H1 (cell line): ENCODE data around the gene RNF152. TPM values are rescaled to one million over a fixed set of nuclear protein-coding genes. Genes with fewer than 3 reads are reported as not detected.

Experiments
- CTCF ChIA-PET: fragments of 300-600 bp; sonication (Branson Sonifier 250); formaldehyde crosslinking; loops from one replicate; lab custom pipeline; 2021; ENCODE audit not compliant: partially characterized antibody; lab: Charles Lee
- POLR2A ChIA-PET: fragments of 300-600 bp; sonication (Branson Sonifier 250); formaldehyde crosslinking; loops from one replicate; lab custom pipeline; 2021; ENCODE audit warnings: inconsistent platforms; ENCODE audit not compliant: partially characterized antibody; lab: Charles Lee
- DNase-seq, 2 experiments: peaks; one replicate each; pipeline versions ENCODE4 v3.0.0 to v3.0.0-alpha.2; 2010 to 2022; ENCODE audit warnings: low spot score in 2 of 2, low read depth in 1 of 2, mixed read lengths in 1 of 2
- FAIRE-seq: peaks from 2 replicates; lab custom pipeline; 2011; peaks lifted over from hg19 to GRCh38; lab: Jason Lieb, UNC
- H2AFZ ChIP-seq: 2 replicates; pipeline ENCODE4 v1.8.1; 2012; ENCODE audit warnings: low read length, inconsistent platforms
- H2AK5ac ChIP-seq: 2 replicates; pipeline ENCODE4 v1.6.1; 2013; ENCODE audit warnings: low read depth, low read length
- H2BK120ac ChIP-seq: replicated peaks from 2 replicates; pipeline ENCODE3; 2013; ENCODE audit warnings: low read depth, low read length, inconsistent platforms
- H2BK12ac ChIP-seq: 2 replicates; pipeline ENCODE4 v1.6.1; 2013; ENCODE audit warnings: low read depth, low read length
- H2BK15ac ChIP-seq: 2 replicates; pipeline ENCODE4 v1.6.1; 2013; ENCODE audit warnings: low read length
- H2BK20ac ChIP-seq: 2 replicates; pipeline ENCODE4 v1.6.1; 2013; ENCODE audit warnings: low read length
- H2BK5ac ChIP-seq: 2 replicates; pipeline ENCODE4 v1.6.1; 2013; ENCODE audit warnings: low read depth, low read length
- H3K14ac ChIP-seq: 2 replicates; pipeline ENCODE4 v1.6.1; 2013; ENCODE audit warnings: inconsistent platforms; ENCODE audit not compliant: insufficient read length
- H3K18ac ChIP-seq: 2 replicates; pipeline ENCODE4 v1.6.1; 2013; ENCODE audit warnings: low read length; ENCODE audit errors: extremely low read depth
- H3K23ac ChIP-seq: 2 replicates; pipeline ENCODE4 v1.6.1; 2013; ENCODE audit warnings: inconsistent platforms; ENCODE audit not compliant: insufficient read length
- H3K23me2 ChIP-seq: 2 replicates; pipeline ENCODE4 v1.6.1; 2013; ENCODE audit warnings: low read depth, low read length
- H3K27ac ChIP-seq: 2 replicates; pipeline ENCODE4 v1.6.1; 2011; ENCODE audit warnings: low read depth, low read length, inconsistent platforms
- H3K27me3 ChIP-seq, 4 experiments: replicated peaks in 1 of 4; 1 replicate in 1 of 4; 2 replicates in 3 of 4; pipeline versions ENCODE4 v1.6.1 to v1.8.1; 2011 to 2013; ENCODE audit warnings: low read length in 3 of 4, mild to moderate bottlenecking in 3 of 4, inconsistent platforms in 2 of 4, mixed read lengths in 2 of 4, moderate library complexity in 1 of 4; ENCODE audit not compliant: control insufficient read depth in 3 of 4, insufficient read depth in 3 of 4; ENCODE audit errors: extremely low read depth in 1 of 4
- H3K36me3 ChIP-seq, 4 experiments: 2 replicates each; pipeline versions ENCODE4 v1.6.1 to v1.8.1; 2011 to 2013; ENCODE audit warnings: mild to moderate bottlenecking in 4 of 4, low read length in 3 of 4, moderate library complexity in 2 of 4, control low read depth in 1 of 4, inconsistent platforms in 1 of 4; ENCODE audit not compliant: insufficient read depth in 4 of 4, control insufficient read depth in 2 of 4
- H3K4ac ChIP-seq: replicated peaks from 2 replicates; pipeline ENCODE3; 2013; ENCODE audit warnings: low read length, low read depth, mixed read lengths, inconsistent platforms; ENCODE audit not compliant: insufficient read length
- H3K4me1 ChIP-seq, 4 experiments: replicated peaks in 1 of 4; 1 replicate in 1 of 4; 2 replicates in 3 of 4; pipeline versions ENCODE4 v1.6.1 to v1.8.1; 2011 to 2013; ENCODE audit warnings: low read length in 3 of 4, inconsistent platforms in 2 of 4, mixed read lengths in 1 of 4; ENCODE audit not compliant: insufficient read depth in 4 of 4, control insufficient read depth in 3 of 4
- H3K4me2 ChIP-seq, 2 experiments: 2 replicates each; pipeline versions ENCODE4 v1.6.1 to v1.8.1; 2011 to 2013; ENCODE audit warnings: low read depth in 2 of 2, low read length in 2 of 2, control low read depth in 1 of 2, inconsistent platforms in 1 of 2, mild to moderate bottlenecking in 1 of 2; ENCODE audit not compliant: insufficient read depth in 1 of 2
- H3K4me3 ChIP-seq, 4 experiments: fragments of 200-600, 300-600 bp in 1 of 4; sonication (generic), shearing (Covaris generic), sonication (Bioruptor Twin) in 1 of 4; 2 replicates each; pipeline versions ENCODE4 v1.5.1 to v1.8.1; 2011 to 2016; ENCODE audit warnings: low read length in 4 of 4, low read depth in 3 of 4, control low read depth in 2 of 4, inconsistent platforms in 2 of 4, mild to moderate bottlenecking in 2 of 4, mixed read lengths in 1 of 4, moderate library complexity in 1 of 4; ENCODE audit not compliant: insufficient read depth in 2 of 4; ENCODE audit errors: extremely low read depth in 1 of 4
- H3K56ac ChIP-seq: replicated peaks from 2 replicates; pipeline ENCODE3; 2013; ENCODE audit warnings: low read depth, mild to moderate bottlenecking, mixed read lengths, low read length, inconsistent platforms; ENCODE audit not compliant: insufficient read length
- H3K79me1 ChIP-seq: 2 replicates; pipeline ENCODE4 v1.6.1; 2013; ENCODE audit warnings: low read depth, low read length, control low read depth
- H3K79me2 ChIP-seq, 2 experiments: 2 replicates each; pipeline versions ENCODE4 v1.6.1 to v1.8.1; 2012 to 2013; ENCODE audit warnings: low read length in 2 of 2, mild to moderate bottlenecking in 2 of 2, inconsistent platforms in 1 of 2; ENCODE audit not compliant: insufficient read depth in 2 of 2, control insufficient read depth in 1 of 2
- H3K9ac ChIP-seq, 4 experiments: replicated peaks in 1 of 4; 1 replicate in 1 of 4; 2 replicates in 3 of 4; pipeline versions ENCODE4 v1.6.1 to v1.8.1; 2011 to 2013; ENCODE audit warnings: low read depth in 3 of 4, low read length in 3 of 4, control low read depth in 2 of 4, mild to moderate bottlenecking in 2 of 4, moderate library complexity in 2 of 4, inconsistent platforms in 1 of 4; ENCODE audit errors: extremely low read depth in 1 of 4
- H3K9me3 ChIP-seq, 2 experiments: 2 replicates each; pipeline versions ENCODE4 v1.6.1 to v1.8.1; 2012 to 2013; ENCODE audit warnings: mild to moderate bottlenecking in 2 of 2, moderate library complexity in 2 of 2, control low read depth in 1 of 2, inconsistent platforms in 1 of 2, low read depth in 1 of 2, low read length in 1 of 2, mixed read lengths in 1 of 2; ENCODE audit not compliant: insufficient read depth in 2 of 2
- H4K20me1 ChIP-seq, 2 experiments: replicated peaks in 1 of 2; 2 replicates each; pipeline versions ENCODE3 to v1.8.1; 2011 to 2013; ENCODE audit warnings: inconsistent platforms in 2 of 2, low read length in 2 of 2, mild to moderate bottlenecking in 1 of 2; ENCODE audit not compliant: insufficient read depth in 2 of 2, control insufficient read depth in 1 of 2
- H4K5ac ChIP-seq: 2 replicates; pipeline ENCODE4 v1.6.1; 2013; ENCODE audit warnings: low read length, low read depth, mixed read lengths, inconsistent platforms; ENCODE audit not compliant: insufficient read length
- H4K8ac ChIP-seq: 2 replicates; pipeline ENCODE4 v1.8.0; 2013; ENCODE audit warnings: mild to moderate bottlenecking, moderate library complexity, low read length, inconsistent platforms; ENCODE audit not compliant: insufficient read depth; ENCODE audit errors: extremely low read depth
- H4K91ac ChIP-seq: replicated peaks from 2 replicates; pipeline ENCODE3; 2013; ENCODE audit warnings: low read length, mixed read lengths, inconsistent platforms; ENCODE audit not compliant: insufficient read length
- ASH2L ChIP-seq: fragments of 200-600, 300-600 bp; sonication (generic); IDR thresholded peaks from one replicate; pipeline ENCODE4 v1.7.1; 2017; ENCODE audit warnings: low read length
- CBX5 ChIP-seq: fragments of 300-800, 300-1000 bp; sonication (generic); IDR thresholded peaks from 2 replicates; pipeline ENCODE4 v1.7.1; 2016; ENCODE audit warnings: antibody characterized with exemption, low read length, low read depth
- CTBP2 ChIP-seq: IDR thresholded peaks from 2 replicates; pipeline ENCODE4 v1.7.0; 2011; ENCODE audit warnings: borderline replicate concordance, mild to moderate bottlenecking, moderate library complexity, mixed read lengths, low read length; ENCODE audit not compliant: insufficient read depth, insufficient read length
- EGR1 ChIP-seq: IDR thresholded peaks from 2 replicates; pipeline ENCODE4 v1.6.1; 2011; ENCODE audit warnings: low read depth, low read length, borderline replicate concordance
- KDM5A ChIP-seq: fragments of 200-600 bp; IDR thresholded peaks from 2 replicates; pipeline ENCODE4 v1.7.1; 2012; ENCODE audit warnings: mild to moderate bottlenecking, low read length, inconsistent platforms, mixed read lengths
- RBBP5 ChIP-seq: IDR thresholded peaks from 2 replicates; pipeline ENCODE4 v1.7.1; 2012; ENCODE audit warnings: low read depth, mild to moderate bottlenecking, inconsistent platforms, low read length, moderate library complexity, borderline replicate concordance
- RFX5 ChIP-seq: IDR thresholded peaks from 2 replicates; pipeline ENCODE4 v1.6.1; 2011; ENCODE audit warnings: low read depth, low read length, improper control_type of control experiment, borderline replicate concordance
- SAP30 ChIP-seq: fragments of 300-600 bp; sonication (generic); IDR thresholded peaks from 2 replicates; pipeline ENCODE4 v1.7.1; 2012; ENCODE audit warnings: low read length, moderate library complexity, mild to moderate bottlenecking, inconsistent platforms; ENCODE audit not compliant: insufficient read depth, insufficient replicate concordance
- WGBS, 2 experiments: shearing (Covaris generic) in 1 of 2; methylation state at CpG; one replicate each; pipeline versions ENCODE4 v1.1.6 to v1.1.7; 2013 to 2015; ENCODE audit warnings: low lambda C conversion rate in 2 of 2, mixed read lengths in 2 of 2, inconsistent platforms in 1 of 2, low coverage in 1 of 2, missing lambda C conversion rate in 1 of 2; ENCODE audit not compliant: insufficient replicate concordance in 2 of 2, insufficient coverage in 1 of 2, insufficient read length in 1 of 2; ENCODE audit errors: extremely low coverage in 1 of 2, missing lambda C conversion rate in 1 of 2; 5-methylcytosine and 5-hydroxymethylcytosine counted together
- polyA plus RNA-seq, 7 experiments: library from polyadenylated mRNA; depleted of rRNA in 3 of 7; stranded (reverse) in 5 of 7; unstranded in 2 of 7; fragments of >200 nt in 5 of 7; fragments of 200-250 nt in 2 of 7; gene quantifications; 1 replicate in 5 of 7; 2 replicates in 1 of 7; 4 replicates in 1 of 7; pipeline versions ENCODE4 v1.2.1 to v1.2.3, GENCODE V29; 2011 to 2013; ENCODE audit warnings: missing spikeins in 2 of 7, mixed read lengths in 2 of 7
- total RNA-seq: library from RNA; stranded (reverse); fragmentation: NEBNext Ultra II Directional; extraction: Animal tissue kit (Norgen Biotek cat#: 25700); gene quantifications from 2 replicates; pipeline ENCODE4 v1.2.1, GENCODE V29; 2021
- TF ChIP-seq, protein P1 (sequence below): IDR thresholded peaks from 2 replicates; pipeline ENCODE4 v1.6.1; 2011; ENCODE audit warnings: low read length, improper control_type of control experiment

RNF152 gene
- total and polyA plus RNA-seq, 2 of the 8 experiments (the other 6 are each of a cell fraction or from before 2014, with no cell fraction given), result 1.1 to 2.7 TPM

DNA sequence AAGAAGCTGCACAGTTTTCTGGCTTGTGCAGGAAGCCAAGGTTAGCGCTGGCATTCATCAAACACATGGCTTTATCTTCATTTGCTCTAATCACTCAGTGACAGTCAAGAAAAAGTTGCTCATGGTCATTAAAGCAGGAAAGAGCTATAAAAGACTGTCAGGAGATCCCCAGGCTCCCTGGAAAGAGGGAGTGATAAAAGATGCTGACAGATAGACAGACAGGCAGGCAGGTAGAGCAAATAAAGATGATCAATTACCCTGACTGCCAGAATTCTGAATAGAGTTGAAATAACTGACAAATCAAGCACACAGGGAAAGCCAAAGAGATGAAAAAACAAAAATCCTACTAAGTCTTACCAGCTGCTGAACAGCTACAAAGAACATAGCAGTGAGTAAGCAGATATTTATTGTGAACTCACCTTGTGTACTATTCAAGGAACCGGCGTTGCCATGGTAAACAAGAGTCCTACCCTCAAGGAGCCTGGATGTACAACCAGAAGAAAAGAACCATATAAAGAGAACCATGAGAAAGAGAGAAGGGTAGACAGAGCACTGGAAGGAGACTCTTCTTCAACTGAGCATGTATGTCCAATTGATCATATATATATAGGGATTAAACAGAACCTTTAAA lies 68.0 kb downstream of the RNF152 start:
- POLR2A ChIA-PET, result no interaction called here
- no peaks in the 10 kb centered on the region; a peak in 2 of 7 replicates for H3K4me1 ChIP-seq
- no peak overlapping the region for H3K27ac ChIP-seq
- no peak overlapping the region for H2BK15ac ChIP-seq
- H2AK5ac ChIP-seq, result no peak overlapping the region
- 96% methylated on average over 3 of the region's 3 CpGs; no CpG with 5 or more reads in 1 of the 2 experiments for WGBS, 2 experiments
- no peak overlapping the region for H3K23ac ChIP-seq
- no peak overlapping the region for H3K4ac ChIP-seq
- H3K14ac ChIP-seq, result no peak overlapping the region
- H3K56ac ChIP-seq, result no peak overlapping the region
- H2BK5ac ChIP-seq, result no peak overlapping the region
- H3K79me2 ChIP-seq, result no peaks in the 10 kb centered on the region
- FAIRE-seq (no peak), DNase-seq (no peak)
- H3K9ac ChIP-seq, result no peak overlapping the region
- no peaks in the 10 kb centered on the region for H4K20me1 ChIP-seq
- H2BK20ac ChIP-seq, result no peak overlapping the region
- H4K8ac ChIP-seq, result no peak overlapping the region
- H3K23me2 ChIP-seq, result no peaks in the 10 kb centered on the region; the same call in 1 of the 2 replicates
- no peaks in the 10 kb centered on the region for H3K27me3 ChIP-seq
- no peak overlapping the region for H4K91ac ChIP-seq
- no peak overlapping the region for H2BK120ac ChIP-seq
- H2BK12ac ChIP-seq, result no peak overlapping the region
- no peak overlapping the region for H3K4me3 ChIP-seq
- H3K36me3 ChIP-seq, result no peaks in the 10 kb centered on the region
- H2AFZ ChIP-seq, result no peak overlapping the region
- H3K79me1 ChIP-seq, result no peaks in the 10 kb centered on the region
- CTCF ChIA-PET, result interaction anchor here (0.6 to 1.1 kb wide), 2 partner anchors 10 to 184 kb away, joined by 3 read pairs; no protein-coding TSS in a partner anchor
- H3K9me3 ChIP-seq, result no peaks in the 10 kb centered on the region; a peak in 1 of 4 replicates
- TF ChIP-seq KDM5A (no peak), ASH2L (no peak), RBBP5 (no peak), SAP30 (no peak), CBX5 (no peak), EGR1 (no peak), CTBP2 (no peak), RFX5 (no peak)
- TF ChIP-seq, protein P1, sequence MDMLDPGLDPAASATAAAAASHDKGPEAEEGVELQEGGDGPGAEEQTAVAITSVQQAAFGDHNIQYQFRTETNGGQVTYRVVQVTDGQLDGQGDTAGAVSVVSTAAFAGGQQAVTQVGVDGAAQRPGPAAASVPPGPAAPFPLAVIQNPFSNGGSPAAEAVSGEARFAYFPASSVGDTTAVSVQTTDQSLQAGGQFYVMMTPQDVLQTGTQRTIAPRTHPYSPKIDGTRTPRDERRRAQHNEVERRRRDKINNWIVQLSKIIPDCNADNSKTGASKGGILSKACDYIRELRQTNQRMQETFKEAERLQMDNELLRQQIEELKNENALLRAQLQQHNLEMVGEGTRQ, result no peak
- no peak overlapping the region for H4K5ac ChIP-seq
- no peak overlapping the region for H3K18ac ChIP-seq
- H3K4me2 ChIP-seq, result no peak overlapping the region
